Endodermal cell (in vitro differentiated cells): ENCODE results near the gene SPPL2A. TPM values are rescaled to one million over a fixed set of nuclear protein-coding genes. Genes with fewer than 3 reads are reported as not detected.
A peak's percentile ranks its signal among the peaks of the same experiment; 100 is the strongest.

Experiments used
- DNase-seq: peaks from one replicate; pipeline ENCODE4 v3.0.0-alpha.2; 2017
- H3K27ac ChIP-seq: 2 replicates; pipeline ENCODE4 v1.5.1; 2013; ENCODE audit warnings: mild to moderate bottlenecking, low read depth, low read length, moderate library complexity
- H3K27me3 ChIP-seq: 2 replicates; pipeline ENCODE4 v1.6.1; 2013; ENCODE audit warnings: mild to moderate bottlenecking, low read length, moderate library complexity; ENCODE audit not compliant: insufficient read depth, control insufficient read depth, poor library complexity, severe bottlenecking
- H3K36me3 ChIP-seq: 2 replicates; pipeline ENCODE4 v1.7.0; 2013; ENCODE audit warnings: mild to moderate bottlenecking, low read length, moderate library complexity; ENCODE audit not compliant: control insufficient read depth, insufficient read depth
- H3K4me1 ChIP-seq: one replicate; pipeline ENCODE4 v1.7.0; 2013; ENCODE audit warnings: low read length; ENCODE audit not compliant: control insufficient read depth, insufficient read depth
- H3K4me3 ChIP-seq: 2 replicates; pipeline ENCODE4 v1.5.1; 2013; ENCODE audit warnings: mild to moderate bottlenecking, low read length, moderate library complexity
- H3K9ac ChIP-seq: 2 replicates; pipeline ENCODE4 v1.6.1; 2013; ENCODE audit warnings: mild to moderate bottlenecking, low read length, moderate library complexity; ENCODE audit not compliant: poor library complexity, severe bottlenecking; ENCODE audit errors: extremely low read depth
- H3K9me3 ChIP-seq: 2 replicates; pipeline ENCODE4 v1.6.1; 2013; ENCODE audit warnings: mild to moderate bottlenecking, low read length, moderate library complexity; ENCODE audit not compliant: control insufficient read depth
- H3K27ac Mint-ChIP-seq: 2 replicates; pipeline ENCODE4 v1.8.0; 2020; ENCODE audit warnings: mixed read lengths
- H3K27me3 Mint-ChIP-seq: 2 replicates; pipeline ENCODE4 v1.8.0; 2021; ENCODE audit warnings: mild to moderate bottlenecking, mixed read lengths; ENCODE audit not compliant: insufficient read depth
- H3K36me3 Mint-ChIP-seq: 2 replicates; pipeline ENCODE4 v1.8.0; 2020; ENCODE audit warnings: low read depth, mixed read lengths
- H3K4me1 Mint-ChIP-seq: 2 replicates; pipeline ENCODE4 v1.8.0; 2020; ENCODE audit warnings: mixed read lengths
- H3K4me3 Mint-ChIP-seq: 2 replicates; pipeline ENCODE4 v1.8.0; 2020; ENCODE audit warnings: mild to moderate bottlenecking, moderate library complexity, mixed read lengths
- H3K9me3 Mint-ChIP-seq: 2 replicates; pipeline ENCODE4 v1.8.0; 2020; ENCODE audit warnings: mild to moderate bottlenecking, mixed read lengths
- WGBS, 2 experiments: methylation state at CpG; one replicate each; pipeline versions ENCODE4 v1.1.5 to v1.1.7; 2013; ENCODE audit warnings: missing lambda C conversion rate in 2 of 2, mixed read lengths in 1 of 2; ENCODE audit not compliant: insufficient coverage in 1 of 2, insufficient read length in 1 of 2; 5-methylcytosine and 5-hydroxymethylcytosine counted together
- total RNA-seq, 2 donors: library from RNA; stranded (reverse); fragmentation: NEBNext Ultra II Directional in 1 of 2; extraction: Animal tissue kit (Norgen Biotek cat#: 25700) in 1 of 2; gene quantifications; 2 replicates in 1 of 2; 3 replicates in 1 of 2; pipeline ENCODE4 v1.2.1, GENCODE V29; 2021
- TF ChIP-seq, protein P1 (sequence below): fragments of 200-600 bp; sonication (generic); conservative IDR thresholded peaks from 2 replicates; pipeline ENCODE4 v1.5.0; 2021; ENCODE audit warnings: antibody characterized with exemption, mild to moderate bottlenecking

SPPL2A gene
- total RNA-seq, 2 donors from 2014 or later, result 62.4 to 78.7 TPM

DNA sequence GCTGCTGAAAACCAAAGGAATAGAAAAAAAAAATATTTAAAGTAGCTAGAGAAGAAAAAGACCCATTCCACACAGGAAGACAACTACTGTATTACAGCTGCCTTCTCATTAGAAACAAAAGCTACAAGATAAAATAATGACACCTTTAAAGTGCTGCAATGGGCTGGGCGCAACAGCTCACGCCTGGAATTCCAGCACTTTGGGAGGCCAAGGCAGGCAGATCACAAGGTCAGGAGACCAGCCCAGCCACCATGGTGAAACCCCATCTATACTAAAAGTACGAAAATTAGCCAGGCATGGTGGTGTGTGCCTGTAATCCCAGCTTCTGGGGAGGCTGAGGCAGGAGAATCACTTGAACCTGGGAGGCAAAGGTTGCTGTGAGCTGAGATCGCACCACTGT, 110.0 kb downstream of the SPPL2A start:
- no peak overlapping the region for H3K9ac ChIP-seq
- H3K4me1 ChIP-seq, result no peaks in the 10 kb centered on the region
- TF ChIP-seq, protein P1, sequence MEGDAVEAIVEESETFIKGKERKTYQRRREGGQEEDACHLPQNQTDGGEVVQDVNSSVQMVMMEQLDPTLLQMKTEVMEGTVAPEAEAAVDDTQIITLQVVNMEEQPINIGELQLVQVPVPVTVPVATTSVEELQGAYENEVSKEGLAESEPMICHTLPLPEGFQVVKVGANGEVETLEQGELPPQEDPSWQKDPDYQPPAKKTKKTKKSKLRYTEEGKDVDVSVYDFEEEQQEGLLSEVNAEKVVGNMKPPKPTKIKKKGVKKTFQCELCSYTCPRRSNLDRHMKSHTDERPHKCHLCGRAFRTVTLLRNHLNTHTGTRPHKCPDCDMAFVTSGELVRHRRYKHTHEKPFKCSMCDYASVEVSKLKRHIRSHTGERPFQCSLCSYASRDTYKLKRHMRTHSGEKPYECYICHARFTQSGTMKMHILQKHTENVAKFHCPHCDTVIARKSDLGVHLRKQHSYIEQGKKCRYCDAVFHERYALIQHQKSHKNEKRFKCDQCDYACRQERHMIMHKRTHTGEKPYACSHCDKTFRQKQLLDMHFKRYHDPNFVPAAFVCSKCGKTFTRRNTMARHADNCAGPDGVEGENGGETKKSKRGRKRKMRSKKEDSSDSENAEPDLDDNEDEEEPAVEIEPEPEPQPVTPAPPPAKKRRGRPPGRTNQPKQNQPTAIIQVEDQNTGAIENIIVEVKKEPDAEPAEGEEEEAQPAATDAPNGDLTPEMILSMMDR, result no peak
- Mint-ChIP-seq H3K27ac (no peak overlapping the region), H3K9me3 (no peaks in the 10 kb centered on the region), H3K4me1 (no peaks in the 10 kb centered on the region), H3K36me3 (peaks cover 78% of the 10 kb centered on the region), H3K27me3 (no peaks in the 10 kb centered on the region), H3K4me3 (no peak overlapping the region)
- no peaks in the 10 kb centered on the region for H3K9me3 ChIP-seq
- no peaks in the 10 kb centered on the region for H3K27me3 ChIP-seq
- peak; percentile 56 for DNase-seq
- peaks cover 80% of the 10 kb centered on the region for H3K36me3 ChIP-seq
- no peak overlapping the region for H3K27ac ChIP-seq
- 84 to 92% methylated on average over 2 to 4 of the region's 4 CpGs for WGBS, 2 experiments
- no peak overlapping the region for H3K4me3 ChIP-seq

- Histone ChIP-seq H3K9ac (no peak overlapping the region), H3K9me3 (no peaks in the 10 kb centered on the region), H3K36me3 (peaks cover 80% of the 10 kb centered on the region), H3K4me1 (no peaks in the 10 kb centered on the region), H3K27ac (no peak overlapping the region), H3K4me3 (no peak overlapping the region), H3K27me3 (no peaks in the 10 kb centered on the region)
- no peaks in the 10 kb centered on the region for H3K27me3 Mint-ChIP-seq
- H3K27ac Mint-ChIP-seq, result no peak overlapping the region
- WGBS, 2 experiments, result 90 to 91% methylated on average over 6 of the region's 6 CpGs
- H3K36me3 Mint-ChIP-seq, result peaks cover 74% of the 10 kb centered on the region
- TF ChIP-seq, protein P1, result no peak
- H3K9me3 Mint-ChIP-seq, result no peaks in the 10 kb centered on the region
- no peak for DNase-seq
- H3K4me3 Mint-ChIP-seq, result no peak overlapping the region
- H3K4me1 Mint-ChIP-seq, result no peaks in the 10 kb centered on the region
These were observed 112.3 kb downstream of the SPPL2A start for GRCh38 chr15:50653156-50653743.

DNA sequence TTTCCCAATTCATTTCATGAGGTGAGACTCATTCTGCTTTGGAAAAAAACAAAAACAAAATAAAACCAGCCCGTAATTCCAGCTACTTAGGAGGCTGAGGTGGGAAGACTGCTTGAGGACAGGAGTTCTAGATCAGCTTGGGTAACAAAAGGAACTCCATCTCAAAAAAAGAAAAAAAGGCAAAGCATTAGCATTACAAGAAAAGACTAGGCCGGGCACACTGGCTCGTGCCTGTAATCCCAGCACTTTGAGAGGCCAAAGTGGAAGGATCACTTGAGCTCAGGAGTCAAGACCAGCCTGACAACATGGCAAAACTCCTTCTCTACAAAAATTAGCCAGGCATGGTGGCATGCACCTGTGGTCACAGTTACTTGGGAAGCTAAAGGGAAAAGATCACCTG, 112.8 kb downstream of the SPPL2A start:
- no peaks in the 10 kb centered on the region for H3K27me3 ChIP-seq
- peaks cover 81% of the 10 kb centered on the region for H3K36me3 ChIP-seq
- H3K9me3 Mint-ChIP-seq, result no peaks in the 10 kb centered on the region
- no peak overlapping the region for H3K27ac ChIP-seq
- H3K4me3 ChIP-seq, result no peak overlapping the region
- no peak overlapping the region for H3K4me3 Mint-ChIP-seq
- no peaks in the 10 kb centered on the region for H3K27me3 Mint-ChIP-seq
- H3K9ac ChIP-seq, result no peak overlapping the region
- no peaks in the 10 kb centered on the region for H3K4me1 Mint-ChIP-seq
- TF ChIP-seq, protein P1, result no peak
- H3K36me3 Mint-ChIP-seq, result peaks cover 75% of the 10 kb centered on the region
- no peaks in the 10 kb centered on the region for H3K4me1 ChIP-seq
- no peaks in the 10 kb centered on the region for H3K9me3 ChIP-seq
- DNase-seq, result no peak
- no peak overlapping the region for H3K27ac Mint-ChIP-seq
- WGBS, 2 experiments, result 85 to 96% methylated on average over 3 of the region's 3 CpGs

Other genes starting within 250 kb of the SPPL2A start
- 1 to 10 TPM; 2.1 to 4.6 TPM for gene USP50, start 219.0 kb downstream of the SPPL2A start, total RNA-seq
- gene TRPM7, start 78.9 kb downstream of the SPPL2A start, total RNA-seq, result 10 to 100 TPM; 42.7 to 46.4 TPM
- 10 to 100 TPM in 1 of 2 donors, 1 to 10 TPM in 1; 7.8 to 12.5 TPM for gene AP4E1, start 143.0 kb upstream of the SPPL2A start, total RNA-seq